Neural progenitor cell (in vitro differentiated cells): Measurements from ENCODE around the gene FGD4. TPM values are rescaled to one million over a fixed set of nuclear protein-coding genes. Genes with fewer than 3 reads are reported as not detected.

Experiments
- DNase-seq: peaks from one replicate; pipeline ENCODE4 v3.0.0-alpha.2; 2016; ENCODE audit warnings: low spot score
- H2AFZ ChIP-seq: fragments of 200-600 bp; sonication (generic); replicated peaks from 2 replicates; pipeline ENCODE4 v1.6.1; 2016; ENCODE audit warnings: antibody characterized with exemption
- H3F3A ChIP-seq: fragments of 200-600 bp; sonication (generic); 2 replicates; pipeline ENCODE4 v1.6.1; 2016; ENCODE audit warnings: antibody characterized with exemption, low read depth
- H3K27ac ChIP-seq: fragments of 200-600 bp; sonication (generic); 2 replicates; pipeline ENCODE4 v1.5.1; 2016; ENCODE audit warnings: mild to moderate bottlenecking
- H3K27me3 ChIP-seq: fragments of 200-600 bp; sonication (generic); 2 replicates; pipeline ENCODE4 v1.6.1; 2016; ENCODE audit warnings: mild to moderate bottlenecking, moderate library complexity
- H3K36me3 ChIP-seq: fragments of 200-600 bp; sonication (generic); 2 replicates; pipeline ENCODE4 v1.5.1; 2016
- H3K4me1 ChIP-seq: fragments of 200-600 bp; sonication (generic); 2 replicates; pipeline ENCODE4 v1.6.1; 2016; ENCODE audit warnings: mixed run types
- H3K4me2 ChIP-seq: fragments of 200-600 bp; sonication (generic); 2 replicates; pipeline ENCODE4 v1.6.1; 2016
- H3K4me3 ChIP-seq: fragments of 200-600 bp; sonication (generic); 2 replicates; pipeline ENCODE4 v1.5.1; 2016
- H3K79me2 ChIP-seq: fragments of 200-600 bp; sonication (generic); 2 replicates; pipeline ENCODE4 v1.6.1; 2016; ENCODE audit warnings: low read depth
- H3K9ac ChIP-seq: fragments of 200-600 bp; sonication (generic); 2 replicates; pipeline ENCODE4 v1.6.1; 2016
- H3K9me3 ChIP-seq: fragments of 200-600 bp; sonication (generic); 2 replicates; pipeline ENCODE4 v1.5.1; 2016; ENCODE audit warnings: low read depth
- H4K20me1 ChIP-seq: fragments of 200-600 bp; sonication (generic); 2 replicates; pipeline ENCODE4 v1.6.1; 2016; ENCODE audit warnings: low read depth
- H3K27ac Mint-ChIP-seq: 3 replicates; pipeline ENCODE4 v1.8.0; 2021; ENCODE audit warnings: mixed read lengths
- H3K27me3 Mint-ChIP-seq: 2 replicates; pipeline ENCODE4 v1.8.0; 2022; ENCODE audit warnings: low read depth, mild to moderate bottlenecking, inconsistent platforms, moderate library complexity, mixed read lengths; ENCODE audit not compliant: insufficient read depth
- H3K36me3 Mint-ChIP-seq: 3 replicates; pipeline ENCODE4 v1.8.0; 2021; ENCODE audit warnings: mixed read lengths
- H3K4me1 Mint-ChIP-seq: 3 replicates; pipeline ENCODE4 v1.8.0; 2021; ENCODE audit warnings: mixed read lengths
- H3K4me3 Mint-ChIP-seq: 3 replicates; pipeline ENCODE4 v1.8.0; 2021; ENCODE audit warnings: mild to moderate bottlenecking, moderate library complexity, mixed read lengths
- H3K9me3 Mint-ChIP-seq: 3 replicates; pipeline ENCODE4 v1.8.0; 2020; ENCODE audit warnings: mixed read lengths
- EZH2 ChIP-seq: fragments of 200-600 bp; sonication (generic); IDR thresholded peaks from 2 replicates; pipeline ENCODE4 v1.6.1; 2017; ENCODE audit warnings: antibody characterized with exemption, mild to moderate bottlenecking, moderate library complexity
- EZH2phosphoT487 ChIP-seq: fragments of 200-600 bp; sonication (generic); IDR thresholded peaks from 2 replicates; pipeline ENCODE4 v1.6.1; 2017; ENCODE audit warnings: antibody characterized with exemption
- total RNA-seq: library from RNA; depleted of rRNA; stranded (reverse); fragments of >200 nt; gene quantifications from 2 replicates; pipeline ENCODE4 v1.2.3, GENCODE V29; 2015; ENCODE audit warnings: low replicate concordance
- TF ChIP-seq, protein P1 (sequence below): fragments of 200-600 bp; sonication (generic); IDR thresholded peaks from 2 replicates; pipeline ENCODE4 v1.5.1; 2017; ENCODE audit warnings: antibody characterized with exemption, mild to moderate bottlenecking

FGD4 gene
- total RNA-seq, 1 donor from 2014 or later: 41.4 TPM

DNA sequence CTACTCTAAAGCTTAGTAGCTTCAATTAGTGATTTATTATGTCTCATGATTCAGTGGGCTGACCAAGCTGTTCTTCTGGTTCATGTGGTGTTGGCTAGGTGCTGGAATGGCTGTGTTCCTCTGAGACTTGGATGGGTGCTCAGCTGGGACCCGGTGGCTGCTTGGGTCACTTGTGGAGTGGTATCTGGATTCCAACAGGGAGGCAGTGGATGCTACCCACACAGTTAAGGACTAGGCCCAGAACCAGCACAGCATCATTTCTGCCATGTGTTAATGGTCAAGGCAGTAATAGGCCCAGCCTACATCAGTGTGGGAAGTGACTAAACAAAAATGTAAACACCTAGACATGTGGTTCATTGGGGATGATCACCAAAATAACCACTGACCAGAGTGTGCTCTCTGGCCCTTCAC, 72.2 kb downstream of the FGD4 start:
- no peak for TF ChIP-seq EZH2phosphoT487
- TF ChIP-seq, protein P1, sequence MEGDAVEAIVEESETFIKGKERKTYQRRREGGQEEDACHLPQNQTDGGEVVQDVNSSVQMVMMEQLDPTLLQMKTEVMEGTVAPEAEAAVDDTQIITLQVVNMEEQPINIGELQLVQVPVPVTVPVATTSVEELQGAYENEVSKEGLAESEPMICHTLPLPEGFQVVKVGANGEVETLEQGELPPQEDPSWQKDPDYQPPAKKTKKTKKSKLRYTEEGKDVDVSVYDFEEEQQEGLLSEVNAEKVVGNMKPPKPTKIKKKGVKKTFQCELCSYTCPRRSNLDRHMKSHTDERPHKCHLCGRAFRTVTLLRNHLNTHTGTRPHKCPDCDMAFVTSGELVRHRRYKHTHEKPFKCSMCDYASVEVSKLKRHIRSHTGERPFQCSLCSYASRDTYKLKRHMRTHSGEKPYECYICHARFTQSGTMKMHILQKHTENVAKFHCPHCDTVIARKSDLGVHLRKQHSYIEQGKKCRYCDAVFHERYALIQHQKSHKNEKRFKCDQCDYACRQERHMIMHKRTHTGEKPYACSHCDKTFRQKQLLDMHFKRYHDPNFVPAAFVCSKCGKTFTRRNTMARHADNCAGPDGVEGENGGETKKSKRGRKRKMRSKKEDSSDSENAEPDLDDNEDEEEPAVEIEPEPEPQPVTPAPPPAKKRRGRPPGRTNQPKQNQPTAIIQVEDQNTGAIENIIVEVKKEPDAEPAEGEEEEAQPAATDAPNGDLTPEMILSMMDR: no peak
- no peak for TF ChIP-seq EZH2
- no peaks in the 10 kb centered on the region for H3K36me3 Mint-ChIP-seq
- Histone ChIP-seq H4K20me1 (no peaks in the 10 kb centered on the region), H2AFZ (no peak overlapping the region), H3K36me3 (no peaks in the 10 kb centered on the region), H3K4me3 (no peak overlapping the region), H3F3A (no peaks in the 10 kb centered on the region), H3K9me3 (no peaks in the 10 kb centered on the region), H3K9ac (no peak overlapping the region), H3K27me3 (no peaks in the 10 kb centered on the region), H3K79me2 (peaks cover 48% of the 10 kb centered on the region), H3K27ac (no peak overlapping the region), H3K4me2 (no peak overlapping the region), H3K4me1 (peaks cover 5% of the 10 kb centered on the region)
- DNase-seq: no peak
- H3K27me3 Mint-ChIP-seq: no peaks in the 10 kb centered on the region
- H3K9me3 Mint-ChIP-seq: peaks cover 3% of the 10 kb centered on the region
- H3K4me1 Mint-ChIP-seq: no peaks in the 10 kb centered on the region
- H3K4me3 Mint-ChIP-seq: no peak overlapping the region
- no peak overlapping the region for H3K27ac Mint-ChIP-seq

DNA sequence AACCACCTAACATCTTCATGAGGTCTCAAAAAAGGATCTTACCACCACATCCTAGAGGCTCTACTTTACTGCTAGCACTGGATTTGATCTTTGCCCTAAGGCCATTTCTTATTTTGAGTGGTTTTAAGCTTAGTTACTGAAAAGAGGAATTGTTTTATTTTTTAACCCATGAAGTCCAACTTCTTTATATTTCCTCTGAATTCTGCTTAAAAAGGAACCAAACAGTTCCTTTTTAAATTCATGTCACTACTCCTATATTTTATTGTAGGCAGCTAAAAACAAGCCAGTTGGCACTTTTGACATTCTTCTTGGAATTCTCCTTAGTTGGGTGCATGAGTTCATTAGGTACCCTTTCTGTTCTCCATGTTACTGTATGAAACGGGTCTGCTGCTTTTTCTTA, 76.4 kb downstream of the FGD4 start:
- Histone ChIP-seq H3K36me3 (no peaks in the 10 kb centered on the region), H4K20me1 (no peaks in the 10 kb centered on the region), H3K27me3 (no peaks in the 10 kb centered on the region), H3K4me2 (no peak overlapping the region), H3K4me1 (peaks cover 20% of the 10 kb centered on the region), H3K27ac (no peak overlapping the region), H3K79me2 (peaks cover 23% of the 10 kb centered on the region), H3K9me3 (no peaks in the 10 kb centered on the region), H3K9ac (no peak overlapping the region), H2AFZ (no peak overlapping the region), H3F3A (peaks cover 6% of the 10 kb centered on the region), H3K4me3 (no peak overlapping the region)
- Mint-ChIP-seq H3K36me3 (no peaks in the 10 kb centered on the region), H3K4me3 (no peak overlapping the region), H3K27ac (no peak overlapping the region), H3K27me3 (no peaks in the 10 kb centered on the region), H3K9me3 (peaks cover 3% of the 10 kb centered on the region), H3K4me1 (peaks cover 6% of the 10 kb centered on the region)
- TF ChIP-seq, protein P1: no peak
- TF ChIP-seq EZH2 (no peak), EZH2phosphoT487 (no peak)
- DNase-seq: no peak

DNA sequence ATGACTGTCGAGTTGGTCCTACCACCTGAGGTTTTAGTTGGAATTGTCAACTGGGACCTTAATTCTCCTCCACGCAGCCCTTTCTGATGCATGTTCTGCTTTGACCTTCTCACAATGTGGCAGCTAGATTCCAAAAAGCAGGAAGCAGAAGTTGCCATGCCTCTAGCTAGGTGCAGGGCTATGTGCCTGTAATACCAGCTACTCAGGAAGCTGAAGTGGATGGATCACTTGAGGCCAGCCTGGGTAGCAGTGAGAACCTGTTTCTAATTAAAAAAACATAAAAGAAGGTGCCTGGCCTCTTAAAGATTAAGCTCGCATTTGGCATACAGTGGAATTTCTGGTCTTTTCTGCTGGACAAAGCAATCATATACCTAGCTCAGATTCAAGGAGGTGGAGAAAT, 77.1 kb downstream of the FGD4 start:
- H3K36me3 Mint-ChIP-seq: no peaks in the 10 kb centered on the region
- H3K4me2 ChIP-seq: no peak overlapping the region

More for the DNA sequence above, 77.1 kb downstream of the FGD4 start:
- Mint-ChIP-seq H3K4me1 (peaks cover 6% of the 10 kb centered on the region), H3K4me3 (no peak overlapping the region), H3K27ac (no peak overlapping the region), H3K9me3 (peaks cover 3% of the 10 kb centered on the region), H3K27me3 (no peaks in the 10 kb centered on the region)
- Histone ChIP-seq H4K20me1 (no peaks in the 10 kb centered on the region), H3K27ac (no peak overlapping the region), H3K4me3 (no peak overlapping the region), H3K4me1 (peaks cover 20% of the 10 kb centered on the region), H3K79me2 (peaks cover 16% of the 10 kb centered on the region), H3K36me3 (no peaks in the 10 kb centered on the region), H3F3A (peaks cover 6% of the 10 kb centered on the region), H2AFZ (no peak overlapping the region), H3K9ac (no peak overlapping the region), H3K27me3 (no peaks in the 10 kb centered on the region), H3K9me3 (no peaks in the 10 kb centered on the region)
- DNase-seq: no peak
- TF ChIP-seq EZH2phosphoT487: no peak
- TF ChIP-seq EZH2: no peak
- TF ChIP-seq, protein P1: no peak
